ENCODE measurements around the gene TPRG1L.

TPRG1L gene

DNA sequence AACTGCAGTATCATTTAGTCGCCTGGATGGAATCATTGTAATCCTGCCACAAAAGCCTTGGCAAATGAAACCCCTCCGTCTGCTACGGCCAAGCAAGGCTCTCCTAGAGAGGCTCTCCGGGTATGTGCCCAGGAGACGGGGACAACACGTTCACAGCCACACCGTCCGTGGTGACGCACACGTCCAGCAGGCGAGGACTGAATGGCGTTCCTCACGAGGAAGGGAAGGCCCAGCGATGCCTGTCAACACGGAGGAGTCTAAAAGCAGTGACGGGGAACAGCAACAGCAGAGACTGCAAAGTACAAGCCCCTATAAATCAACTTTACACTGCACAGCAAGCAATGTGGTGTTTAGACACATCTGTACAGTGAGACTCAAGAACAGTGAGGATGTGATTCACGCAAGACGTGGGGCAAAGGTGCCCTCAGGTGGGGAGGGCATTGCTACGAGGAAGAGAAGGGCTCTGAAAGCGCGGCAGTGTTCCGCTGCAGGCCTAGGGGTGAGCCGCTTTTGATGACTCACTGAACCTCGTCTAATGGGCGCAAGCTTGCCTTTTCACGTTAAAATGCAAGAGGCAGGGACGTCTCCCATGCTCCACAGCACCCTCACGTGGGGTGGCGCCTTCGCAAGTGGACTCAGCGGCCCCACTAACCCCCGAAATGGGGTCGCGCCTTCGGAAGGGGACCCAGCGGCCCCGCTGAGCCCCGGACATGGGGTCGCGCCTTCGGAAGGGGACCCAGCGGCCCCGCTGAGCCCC is 18.3 kb downstream of the TPRG1L start:
- TF ChIP-seq, protein P1, sequence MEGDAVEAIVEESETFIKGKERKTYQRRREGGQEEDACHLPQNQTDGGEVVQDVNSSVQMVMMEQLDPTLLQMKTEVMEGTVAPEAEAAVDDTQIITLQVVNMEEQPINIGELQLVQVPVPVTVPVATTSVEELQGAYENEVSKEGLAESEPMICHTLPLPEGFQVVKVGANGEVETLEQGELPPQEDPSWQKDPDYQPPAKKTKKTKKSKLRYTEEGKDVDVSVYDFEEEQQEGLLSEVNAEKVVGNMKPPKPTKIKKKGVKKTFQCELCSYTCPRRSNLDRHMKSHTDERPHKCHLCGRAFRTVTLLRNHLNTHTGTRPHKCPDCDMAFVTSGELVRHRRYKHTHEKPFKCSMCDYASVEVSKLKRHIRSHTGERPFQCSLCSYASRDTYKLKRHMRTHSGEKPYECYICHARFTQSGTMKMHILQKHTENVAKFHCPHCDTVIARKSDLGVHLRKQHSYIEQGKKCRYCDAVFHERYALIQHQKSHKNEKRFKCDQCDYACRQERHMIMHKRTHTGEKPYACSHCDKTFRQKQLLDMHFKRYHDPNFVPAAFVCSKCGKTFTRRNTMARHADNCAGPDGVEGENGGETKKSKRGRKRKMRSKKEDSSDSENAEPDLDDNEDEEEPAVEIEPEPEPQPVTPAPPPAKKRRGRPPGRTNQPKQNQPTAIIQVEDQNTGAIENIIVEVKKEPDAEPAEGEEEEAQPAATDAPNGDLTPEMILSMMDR (IDR thresholded peaks at IDR 0.05; ENCODE audit: poor library complexity, severe bottlenecking): no peak

DNA sequence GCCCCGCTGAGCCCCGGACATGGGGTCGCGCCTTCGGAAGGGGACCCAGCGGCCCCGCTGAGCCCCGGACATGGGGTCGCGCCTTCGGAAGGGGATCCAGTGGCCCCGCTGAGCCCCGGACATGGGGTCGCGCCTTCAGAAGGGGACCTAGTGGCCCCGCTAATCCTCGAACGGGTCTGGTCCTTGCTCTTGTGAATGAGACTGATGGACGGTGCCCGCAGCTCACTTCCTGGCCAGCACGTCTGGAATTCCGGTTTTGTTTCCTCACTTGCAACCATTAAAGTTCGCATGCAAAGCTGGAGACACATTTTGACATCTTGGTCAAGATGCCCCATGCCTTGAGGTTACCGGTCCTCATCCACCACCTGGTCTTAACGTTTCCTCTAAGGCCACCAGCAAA is 19.5 kb downstream of the TPRG1L start:
- ATAC-seq (ENCODE audit: low read depth) (no peak), DNase-seq (ENCODE audit: low spot score) (no peak)
- no peaks in the 10 kb centered on the region for H3K27me3 ChIP-seq (ENCODE audit: insufficient read depth, poor library complexity, severe bottlenecking)
- peaks cover 7% of the 10 kb centered on the region for H3K4me1 ChIP-seq (ENCODE audit: insufficient read depth, poor library complexity, severe bottlenecking)
- H3K4me3 ChIP-seq (ENCODE audit: severe bottlenecking): no peak overlapping the region
- TF ChIP-seq, protein P1 (IDR thresholded peaks at IDR 0.05; ENCODE audit: poor library complexity, severe bottlenecking): no peak
- peaks cover 37% of the 10 kb centered on the region for H3K36me3 ChIP-seq (ENCODE audit: low read depth)
- no peak overlapping the region for H3K27ac ChIP-seq (ENCODE audit: poor library complexity, severe bottlenecking)
- no peaks in the 10 kb centered on the region for H3K9me3 ChIP-seq (ENCODE audit: severe bottlenecking)

More for the DNA sequence above, 18.3 kb downstream of the TPRG1L start:
- DNase-seq (ENCODE audit: low spot score): no peak
- no peak overlapping the region for H3K4me3 ChIP-seq (ENCODE audit: severe bottlenecking)
- no peaks in the 10 kb centered on the region for H3K4me1 ChIP-seq (ENCODE audit: insufficient read depth, poor library complexity, severe bottlenecking)
- H3K36me3 ChIP-seq (ENCODE audit: low read depth): peaks cover 34% of the 10 kb centered on the region
- H3K27me3 ChIP-seq (ENCODE audit: insufficient read depth, poor library complexity, severe bottlenecking): no peaks in the 10 kb centered on the region
- ATAC-seq (ENCODE audit: low read depth): no peak
- no peak overlapping the region for H3K27ac ChIP-seq (ENCODE audit: poor library complexity, severe bottlenecking)
- H3K9me3 ChIP-seq (ENCODE audit: severe bottlenecking): no peaks in the 10 kb centered on the region

DNA sequence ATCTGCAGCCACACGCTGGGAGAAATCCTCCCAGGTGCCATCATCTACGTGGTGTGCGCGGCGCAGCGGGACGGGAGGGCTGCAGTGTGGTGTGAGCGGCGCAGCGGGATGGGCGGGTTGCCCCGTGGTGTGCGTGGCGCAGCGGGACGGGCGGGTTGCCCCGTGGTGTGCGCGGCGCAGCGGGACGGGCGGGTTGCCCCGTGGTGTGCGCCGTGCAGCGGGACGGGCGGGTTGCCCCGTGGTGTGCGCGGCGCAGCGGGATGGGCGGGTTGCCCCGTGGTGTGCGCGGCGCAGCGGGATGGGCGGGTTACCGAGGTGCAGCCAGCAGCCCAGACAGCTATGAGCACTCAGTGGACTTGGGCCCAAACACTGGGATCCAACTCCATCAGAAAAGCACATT is 20.4 kb downstream of the TPRG1L start:
- Histone ChIP-seq H3K4me1 (ENCODE audit: insufficient read depth, poor library complexity, severe bottlenecking) (peaks cover 7% of the 10 kb centered on the region), H3K4me3 (ENCODE audit: severe bottlenecking) (no peak overlapping the region), H3K27ac (ENCODE audit: poor library complexity, severe bottlenecking) (no peak overlapping the region), H3K27me3 (ENCODE audit: insufficient read depth, poor library complexity, severe bottlenecking) (peaks cover 3% of the 10 kb centered on the region), H3K36me3 (ENCODE audit: low read depth) (peaks cover 37% of the 10 kb centered on the region), H3K9me3 (ENCODE audit: severe bottlenecking) (no peaks in the 10 kb centered on the region)
- ATAC-seq (ENCODE audit: low read depth) (no peak), DNase-seq (ENCODE audit: low spot score) (no peak)
- TF ChIP-seq, protein P1 (IDR thresholded peaks at IDR 0.05; ENCODE audit: poor library complexity, severe bottlenecking): no peak

DNA sequence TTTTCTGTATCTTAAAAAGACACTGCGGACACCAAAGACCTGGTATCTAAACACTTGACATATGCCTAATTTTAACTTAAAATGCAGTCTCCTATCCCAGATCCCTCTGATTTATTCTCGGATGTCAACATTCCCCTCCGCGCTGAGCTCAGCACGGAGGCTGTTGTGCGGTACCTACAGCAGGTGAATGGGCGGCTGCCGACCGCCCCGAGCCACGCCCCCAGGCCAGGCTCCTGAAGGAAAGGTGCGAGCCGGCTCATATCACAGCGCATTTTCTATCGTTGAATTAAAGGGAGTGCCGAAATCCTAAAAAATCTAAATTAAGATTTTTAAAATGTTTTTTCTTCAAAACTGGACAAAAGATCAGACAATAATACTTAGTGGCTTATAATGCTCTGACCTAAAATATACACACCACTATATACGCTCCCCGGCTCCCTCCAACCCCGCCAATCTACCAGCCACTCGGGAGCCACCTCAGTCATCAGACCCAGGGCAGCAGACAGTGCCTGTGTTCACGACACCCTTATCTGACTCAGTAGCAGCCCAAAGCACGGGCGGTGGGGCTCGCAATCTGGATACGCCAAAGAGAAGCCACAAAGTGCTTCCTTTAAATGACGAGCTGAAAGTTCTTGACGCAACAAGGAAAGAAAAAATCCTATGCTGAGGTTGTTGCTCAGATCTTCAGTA is 21.0 kb downstream of the TPRG1L start:
- DNase-seq (ENCODE audit: low spot score) (no peak), ATAC-seq (ENCODE audit: low read depth) (no peak)
- Histone ChIP-seq H3K36me3 (ENCODE audit: low read depth) (peaks cover 37% of the 10 kb centered on the region), H3K4me1 (ENCODE audit: insufficient read depth, poor library complexity, severe bottlenecking) (peaks cover 7% of the 10 kb centered on the region), H3K9me3 (ENCODE audit: severe bottlenecking) (no peaks in the 10 kb centered on the region), H3K27ac (ENCODE audit: poor library complexity, severe bottlenecking) (no peak overlapping the region), H3K27me3 (ENCODE audit: insufficient read depth, poor library complexity, severe bottlenecking) (peaks cover 8% of the 10 kb centered on the region), H3K4me3 (ENCODE audit: severe bottlenecking) (no peak overlapping the region)
- TF ChIP-seq, protein P1 (IDR thresholded peaks at IDR 0.05; ENCODE audit: poor library complexity, severe bottlenecking): no peak

DNA sequence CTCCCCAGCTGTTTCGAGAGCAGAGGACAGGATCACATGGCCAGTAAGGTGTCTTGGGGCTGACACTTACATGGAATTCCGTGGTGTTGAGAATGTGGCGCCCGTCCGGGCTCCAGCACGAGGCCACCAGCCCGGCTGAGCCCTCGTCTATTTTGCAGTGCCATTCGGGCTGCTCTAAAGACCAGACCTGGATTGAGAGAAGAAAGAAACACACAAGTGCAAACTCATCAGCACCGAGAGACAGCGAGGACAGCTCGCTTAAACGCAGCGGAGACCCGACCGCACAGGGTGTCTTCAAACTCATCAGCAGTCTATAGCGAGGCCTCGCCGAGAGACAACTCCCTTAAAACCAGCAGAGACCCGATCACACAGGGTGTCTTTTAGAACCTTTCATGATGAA is 21.8 kb downstream of the TPRG1L start:
- Histone ChIP-seq H3K9me3 (ENCODE audit: severe bottlenecking) (no peaks in the 10 kb centered on the region), H3K27me3 (ENCODE audit: insufficient read depth, poor library complexity, severe bottlenecking) (peaks cover 16% of the 10 kb centered on the region), H3K4me1 (ENCODE audit: insufficient read depth, poor library complexity, severe bottlenecking) (peaks cover 7% of the 10 kb centered on the region), H3K36me3 (ENCODE audit: low read depth) (peaks cover 37% of the 10 kb centered on the region), H3K4me3 (ENCODE audit: severe bottlenecking) (no peak overlapping the region), H3K27ac (ENCODE audit: poor library complexity, severe bottlenecking) (no peak overlapping the region)
- TF ChIP-seq, protein P1 (IDR thresholded peaks at IDR 0.05; ENCODE audit: poor library complexity, severe bottlenecking): no peak
- DNase-seq (ENCODE audit: low spot score) (no peak), ATAC-seq (ENCODE audit: low read depth) (no peak)
